AG04449 (cell line): ENCODE measurements around the gene SDC1.

ENCODE experiments used
- CTCF ChIA-PET: fragments of 350-600 bp; formaldehyde crosslinking; extraction: SDS; loops from one replicate; lab custom pipeline; 2021; ENCODE audit warnings: antibody characterized with exemption; lab: Yijun Ruan, JAX
- POLR2A ChIA-PET: fragments of 400-600, 350-600 bp; formaldehyde crosslinking; extraction: SDS; loops from one replicate; lab custom pipeline; 2020; ENCODE audit warnings: antibody characterized with exemption, inconsistent platforms; lab: Yijun Ruan, JAX
- DNase-seq: peaks from one replicate; pipeline ENCODE4 v3.0.0-alpha.2; 2010; ENCODE audit warnings: low read depth, low spot score
- H3K4me3 ChIP-seq: 2 replicates; pipeline ENCODE4 v1.5.1; 2011; ENCODE audit warnings: low read depth, mild to moderate bottlenecking, control low read depth, low read length
- TF ChIP-seq, protein P1 (sequence below): IDR thresholded peaks from one replicate; pipeline ENCODE4 v1.5.1; 2011; ENCODE audit warnings: mild to moderate bottlenecking, moderate library complexity, low read length, control low read depth, inconsistent platforms; ENCODE audit not compliant: insufficient read depth; ENCODE audit errors: missing control alignments

The SDC1 gene

DNA sequence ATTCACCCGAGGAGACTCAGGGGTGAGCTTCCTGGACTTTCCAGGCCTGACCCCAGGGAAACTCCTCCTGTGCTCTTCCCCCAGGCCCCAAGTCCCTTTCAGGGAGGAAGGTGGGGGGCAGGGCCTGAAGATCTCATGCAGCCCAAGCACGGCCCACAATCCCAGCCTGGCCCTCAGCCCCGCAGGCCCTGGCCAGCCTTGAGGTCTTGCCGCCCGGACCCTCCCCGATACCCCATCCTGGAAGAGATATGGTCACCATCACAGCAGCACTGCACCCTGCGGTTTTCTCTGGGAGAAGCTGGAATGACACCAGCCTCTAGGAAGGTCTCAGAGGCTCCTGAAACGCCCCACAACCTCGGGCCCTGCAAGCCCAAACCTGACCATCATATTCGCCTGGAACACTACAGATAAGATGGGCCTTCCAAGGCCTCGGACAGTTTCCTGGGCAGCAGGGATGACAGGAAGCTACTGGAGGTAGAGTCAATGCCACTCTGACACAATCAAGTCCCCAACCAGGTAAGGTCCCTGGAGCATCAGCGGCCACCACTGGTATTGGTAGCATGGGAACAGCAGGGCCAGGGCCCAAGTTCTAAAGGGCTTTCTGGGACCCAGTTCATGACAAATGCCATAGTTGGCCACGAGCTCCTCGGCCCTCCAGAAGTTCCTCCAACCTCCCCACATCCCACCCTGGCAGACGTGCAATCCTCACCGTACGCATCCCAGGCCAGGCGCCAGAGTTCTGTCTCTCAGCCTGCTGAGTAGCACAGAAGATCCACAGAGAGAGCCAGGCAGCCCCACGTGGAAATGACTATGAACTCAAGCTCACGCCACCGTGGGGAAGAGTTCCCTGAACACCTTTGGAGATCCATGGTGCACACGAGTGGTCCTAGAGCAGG, 8.6 kb downstream of the SDC1 start:
- DNase-seq = no peak
- POLR2A ChIA-PET = no interaction called here
- H3K4me3 ChIP-seq = no peak overlapping the region
- CTCF ChIA-PET = interaction anchor here (1.6 kb wide), 1 partner anchor 9 kb away, joined by 6 read pairs; no protein-coding TSS in a partner anchor
- TF ChIP-seq, protein P1, sequence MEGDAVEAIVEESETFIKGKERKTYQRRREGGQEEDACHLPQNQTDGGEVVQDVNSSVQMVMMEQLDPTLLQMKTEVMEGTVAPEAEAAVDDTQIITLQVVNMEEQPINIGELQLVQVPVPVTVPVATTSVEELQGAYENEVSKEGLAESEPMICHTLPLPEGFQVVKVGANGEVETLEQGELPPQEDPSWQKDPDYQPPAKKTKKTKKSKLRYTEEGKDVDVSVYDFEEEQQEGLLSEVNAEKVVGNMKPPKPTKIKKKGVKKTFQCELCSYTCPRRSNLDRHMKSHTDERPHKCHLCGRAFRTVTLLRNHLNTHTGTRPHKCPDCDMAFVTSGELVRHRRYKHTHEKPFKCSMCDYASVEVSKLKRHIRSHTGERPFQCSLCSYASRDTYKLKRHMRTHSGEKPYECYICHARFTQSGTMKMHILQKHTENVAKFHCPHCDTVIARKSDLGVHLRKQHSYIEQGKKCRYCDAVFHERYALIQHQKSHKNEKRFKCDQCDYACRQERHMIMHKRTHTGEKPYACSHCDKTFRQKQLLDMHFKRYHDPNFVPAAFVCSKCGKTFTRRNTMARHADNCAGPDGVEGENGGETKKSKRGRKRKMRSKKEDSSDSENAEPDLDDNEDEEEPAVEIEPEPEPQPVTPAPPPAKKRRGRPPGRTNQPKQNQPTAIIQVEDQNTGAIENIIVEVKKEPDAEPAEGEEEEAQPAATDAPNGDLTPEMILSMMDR = no peak

DNA sequence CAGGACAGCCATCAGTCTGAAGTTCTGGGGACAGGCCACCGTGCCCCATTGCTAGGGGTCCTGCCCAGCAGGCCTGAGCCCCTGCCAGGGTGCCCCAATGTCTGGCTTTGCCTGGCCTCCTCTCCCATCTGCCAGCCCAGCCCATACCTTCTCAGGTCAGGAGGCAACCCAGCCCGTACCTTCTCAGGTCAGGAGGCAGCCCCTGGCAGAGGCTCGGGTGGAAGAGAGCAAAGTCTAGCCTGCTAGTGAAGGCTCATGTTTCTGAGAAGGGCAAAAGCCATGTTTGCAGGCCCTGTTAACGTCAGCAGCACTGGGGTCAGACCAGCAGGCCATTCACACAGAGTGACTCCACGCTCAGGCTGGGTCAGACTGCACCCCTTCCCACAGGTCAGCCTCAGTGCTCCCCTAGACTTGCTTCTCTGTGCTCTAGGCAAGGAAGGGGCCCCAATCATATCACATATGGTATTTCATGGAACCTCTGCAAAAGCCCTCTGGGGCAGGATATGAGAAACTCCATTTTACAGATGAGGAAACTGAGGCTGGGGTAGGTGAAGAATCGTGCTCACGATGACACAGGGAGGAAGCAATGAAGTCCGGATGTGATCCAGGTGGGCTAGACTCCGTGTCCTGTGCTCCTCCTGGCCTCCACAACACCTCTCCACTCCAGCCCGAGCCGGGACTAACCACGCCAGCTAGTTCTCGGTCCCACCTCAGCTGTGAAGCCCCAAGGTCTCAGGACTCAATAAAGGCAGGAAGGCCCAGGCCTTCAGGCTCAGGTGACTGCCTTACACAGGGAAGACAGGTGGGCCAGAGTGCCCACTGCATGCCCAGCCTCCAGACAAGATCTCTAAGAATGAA, 9.5 kb downstream of the SDC1 start:
- CTCF ChIA-PET = interaction anchor here (0.9 to 1.3 kb wide), 3 partner anchors 10 to 26 kb away, joined by 3 to 4 read pairs (median 3); partner anchors contain the start of gene SDC1
- no peak for DNase-seq
- POLR2A ChIA-PET = no interaction called here
- TF ChIP-seq, protein P1 = no peak
- H3K4me3 ChIP-seq = no peak overlapping the region

GRCh38 chr2:20214566-20215182, 10.3 kb downstream of the SDC1 start:
- ChIA-PET POLR2A (no interaction called here), CTCF (interaction anchor here (0.9 to 2.0 kb wide), 5 partner anchors 10 to 111 kb away, joined by 3 to 5 read pairs (median 3); partner anchors contain the start of gene SDC1)
- TF ChIP-seq, protein P1 = no peak
- no peak for DNase-seq
- no peak overlapping the region for H3K4me3 ChIP-seq

GRCh38 chr2:20213651-20214565, 11.0 kb downstream of the SDC1 start:
- CTCF ChIA-PET = interaction anchor here (0.9 to 2.0 kb wide), 6 partner anchors 11 to 112 kb away, joined by 3 to 5 read pairs (median 4); partner anchors contain the start of gene SDC1
- DNase-seq = no peak

More at GRCh38 chr2:20213651-20214565, 11.0 kb downstream of the SDC1 start:
- TF ChIP-seq, protein P1 = no peak
- H3K4me3 ChIP-seq = no peak overlapping the region
- POLR2A ChIA-PET = no interaction called here
